Tibial nerve (tissue), 4 donors: ENCODE data around the gene DDX28. TPM values are rescaled to one million over a fixed set of nuclear protein-coding genes. Genes with fewer than 3 reads are reported as not detected.

Experiments used
- DNase-seq, 2 donors: peaks; one replicate each; pipeline ENCODE4 v3.0.0-alpha.2; 2019; ENCODE audit warnings: low spot score in 2 of 2
- H3K27ac ChIP-seq, 4 donors: fragments of 200-600 bp; sonication (generic) in 3 of 4; one replicate each; pipeline ENCODE4 v1.5.1; 2017 to 2019; ENCODE audit warnings: mild to moderate bottlenecking in 1 of 4
- H3K27me3 ChIP-seq, 2 donors: fragments of 200-600 bp; sonication (generic) in 1 of 2; one replicate each; pipeline versions ENCODE4 v1.5.1 to v1.6.0; 2017 to 2019
- H3K36me3 ChIP-seq, 3 donors: fragments of 200-600 bp; sonication (generic); one replicate each; pipeline ENCODE4 v1.5.1; 2018 to 2019
- H3K4me1 ChIP-seq, 4 donors: fragments of 200-600 bp; sonication (generic) in 3 of 4; one replicate each; pipeline ENCODE4 v1.5.1; 2017 to 2019
- H3K4me3 ChIP-seq, 4 donors: fragments of 200-600 bp; sonication (generic) in 3 of 4; one replicate each; pipeline ENCODE4 v1.5.1; 2017 to 2019; ENCODE audit warnings: mild to moderate bottlenecking in 1 of 4, moderate library complexity in 1 of 4
- H3K9me3 ChIP-seq, 4 donors: fragments of 200-600 bp; sonication (generic) in 3 of 4; one replicate each; pipeline ENCODE4 v1.5.1; 2017 to 2019
- EP300 ChIP-seq, 2 donors: sonication (generic); formaldehyde crosslinking; IDR thresholded peaks; one replicate each; pipeline ENCODE4 v1.6.1; 2017; ENCODE audit warnings: antibody characterized with exemption in 2 of 2, mild to moderate bottlenecking in 1 of 2
- POLR2A ChIP-seq, 2 donors: fragments of 450-650 bp; IDR thresholded peaks; one replicate each; pipeline ENCODE4 v1.6.1; 2017; ENCODE audit warnings: antibody characterized with exemption in 2 of 2, mild to moderate bottlenecking in 2 of 2, moderate library complexity in 2 of 2
- WGBS, 2 donors: methylation state at CpG; one replicate each; pipeline ENCODE4 v1.1.5; 2018; 5-methylcytosine and 5-hydroxymethylcytosine counted together
- total RNA-seq, 4 donors: library from RNA; depleted of rRNA; stranded (reverse); fragments of >200 nt; gene quantifications; one replicate each; pipeline ENCODE4 v1.1.0, GENCODE V29; 2016
- TF ChIP-seq, protein P1 (sequence below), 5 experiments: fragments of 200-600 bp in 3 of 5; fragments of 450-650 bp in 2 of 5; sonication (generic) in 3 of 5; IDR thresholded peaks; one replicate each; pipeline ENCODE4 v1.5.1; 2016 to 2019; ENCODE audit warnings: antibody characterized with exemption in 5 of 5, mild to moderate bottlenecking in 3 of 5, moderate library complexity in 2 of 5

The DDX28 gene
- total RNA-seq, 4 donors from 2014 or later: 6.7 to 11.7 (median 10.8) TPM

DNA sequence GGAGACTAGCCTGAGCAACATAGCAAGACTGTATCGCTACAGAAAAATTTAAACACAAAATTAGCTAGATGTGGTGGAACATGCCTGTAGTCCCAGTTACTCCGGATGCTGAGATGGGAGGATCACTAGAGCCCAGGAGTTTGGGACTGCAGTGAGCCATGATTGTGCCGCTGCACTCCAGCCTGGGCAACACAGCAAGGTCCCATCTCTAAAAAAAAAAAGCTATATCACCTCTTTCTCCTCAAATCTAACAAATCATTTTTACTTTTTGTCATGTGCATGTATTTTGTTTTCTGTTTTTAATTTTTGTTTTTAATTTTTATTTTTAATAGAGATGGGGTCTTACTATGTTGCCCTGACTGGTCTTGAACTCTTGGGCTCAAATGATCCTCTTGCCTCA is 6.0 kb upstream of the DDX28 start:
- no peak for DNase-seq
- H3K4me1 ChIP-seq: peaks cover 0 to 11% (median 1%) of the 10 kb centered on the region in 4 donors
- TF ChIP-seq EP300 (IDR thresholded peaks at IDR 0.05): no peak
- no peak overlapping the region for H3K4me3 ChIP-seq
- 90 to 91% methylated on average over 3 of the region's 3 CpGs for WGBS, 2 donors
- H3K9me3 ChIP-seq: no peaks in the 10 kb centered on the region
- no peak overlapping the region for H3K27ac ChIP-seq
- no peaks in the 10 kb centered on the region for H3K27me3 ChIP-seq
- H3K36me3 ChIP-seq: peaks cover 0 to 60% (median 0%) of the 10 kb centered on the region in 3 donors

DNA sequence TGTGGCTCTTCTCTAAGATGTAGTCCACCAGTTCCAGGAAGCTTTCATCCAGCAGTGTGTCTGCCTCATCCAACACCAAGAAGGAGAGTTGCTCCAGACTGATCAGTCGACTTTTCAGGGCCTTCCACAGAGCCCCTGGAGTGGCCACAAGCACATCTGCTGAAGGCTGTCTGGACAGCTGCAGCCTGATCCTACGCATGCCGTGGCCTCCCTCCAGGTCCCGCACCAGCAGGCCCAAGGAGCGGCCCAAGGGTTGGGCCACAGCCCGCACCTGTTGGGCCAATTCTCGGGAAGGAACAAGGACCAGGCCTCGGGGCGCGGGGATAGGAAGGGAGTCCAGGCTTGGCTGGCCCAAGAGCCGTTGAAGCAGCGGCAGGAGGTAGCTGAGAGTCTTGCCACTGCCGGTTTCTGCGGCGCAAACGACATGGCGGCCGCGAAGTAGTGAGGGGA is 729 bp downstream of the DDX28 start:
- 13 to 17% methylated on average over 10 to 19 of the region's 19 CpGs for WGBS, 2 donors
- Histone ChIP-seq H3K9me3 (no peaks in the 10 kb centered on the region), H3K4me3 (peak overlapping the region; percentile 85 to 97 (median 91)), H3K4me1 (peaks cover 0 to 35% (median 16%) of the 10 kb centered on the region in 4 donors), H3K36me3 (peaks cover 0 to 21% (median 0%) of the 10 kb centered on the region in 3 donors), H3K27me3 (no peaks in the 10 kb centered on the region), H3K27ac (peak overlapping the region in 3 of 4 donors; percentile 87 to 90 (median 88))
- TF ChIP-seq POLR2A (IDR thresholded peaks at IDR 0.05) (no peak), EP300 (IDR thresholded peaks at IDR 0.05) (no peak)
- TF ChIP-seq, protein P1, sequence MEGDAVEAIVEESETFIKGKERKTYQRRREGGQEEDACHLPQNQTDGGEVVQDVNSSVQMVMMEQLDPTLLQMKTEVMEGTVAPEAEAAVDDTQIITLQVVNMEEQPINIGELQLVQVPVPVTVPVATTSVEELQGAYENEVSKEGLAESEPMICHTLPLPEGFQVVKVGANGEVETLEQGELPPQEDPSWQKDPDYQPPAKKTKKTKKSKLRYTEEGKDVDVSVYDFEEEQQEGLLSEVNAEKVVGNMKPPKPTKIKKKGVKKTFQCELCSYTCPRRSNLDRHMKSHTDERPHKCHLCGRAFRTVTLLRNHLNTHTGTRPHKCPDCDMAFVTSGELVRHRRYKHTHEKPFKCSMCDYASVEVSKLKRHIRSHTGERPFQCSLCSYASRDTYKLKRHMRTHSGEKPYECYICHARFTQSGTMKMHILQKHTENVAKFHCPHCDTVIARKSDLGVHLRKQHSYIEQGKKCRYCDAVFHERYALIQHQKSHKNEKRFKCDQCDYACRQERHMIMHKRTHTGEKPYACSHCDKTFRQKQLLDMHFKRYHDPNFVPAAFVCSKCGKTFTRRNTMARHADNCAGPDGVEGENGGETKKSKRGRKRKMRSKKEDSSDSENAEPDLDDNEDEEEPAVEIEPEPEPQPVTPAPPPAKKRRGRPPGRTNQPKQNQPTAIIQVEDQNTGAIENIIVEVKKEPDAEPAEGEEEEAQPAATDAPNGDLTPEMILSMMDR (IDR thresholded peaks at IDR 0.05): no peak
- DNase-seq: no peak

DNA sequence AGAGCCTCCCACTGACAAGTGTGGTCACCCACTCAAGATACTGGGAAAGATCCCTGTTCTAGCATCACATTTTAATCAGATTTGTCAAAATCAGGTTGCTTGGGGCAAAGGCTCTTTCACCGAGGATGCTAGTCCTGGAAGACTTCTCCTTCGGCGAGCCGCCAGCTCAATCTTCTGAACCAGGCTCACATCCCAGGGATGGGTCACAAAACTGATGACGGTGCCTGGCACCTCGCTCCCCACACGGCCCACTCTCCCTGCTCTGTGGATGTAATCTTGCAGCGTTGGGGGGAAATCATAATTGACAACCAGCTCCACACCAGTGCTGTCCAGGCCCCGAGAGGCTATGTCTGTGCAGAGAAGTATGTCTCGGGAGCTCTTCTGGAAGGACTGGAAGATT is 1.5 kb downstream of the DDX28 start:
- Histone ChIP-seq H3K4me1 (peaks cover 0 to 35% (median 16%) of the 10 kb centered on the region in 4 donors), H3K27me3 (no peaks in the 10 kb centered on the region), H3K9me3 (no peaks in the 10 kb centered on the region), H3K36me3 (peaks cover 0 to 14% (median 0%) of the 10 kb centered on the region in 3 donors), H3K27ac (no peak overlapping the region), H3K4me3 (no peak overlapping the region)
- TF ChIP-seq POLR2A (IDR thresholded peaks at IDR 0.05) (no peak), EP300 (IDR thresholded peaks at IDR 0.05) (no peak)
- TF ChIP-seq, protein P1 (IDR thresholded peaks at IDR 0.05): no peak
- DNase-seq: no peak
- 91 to 94% methylated on average over 9 to 10 of the region's 10 CpGs for WGBS, 2 donors

DNA sequence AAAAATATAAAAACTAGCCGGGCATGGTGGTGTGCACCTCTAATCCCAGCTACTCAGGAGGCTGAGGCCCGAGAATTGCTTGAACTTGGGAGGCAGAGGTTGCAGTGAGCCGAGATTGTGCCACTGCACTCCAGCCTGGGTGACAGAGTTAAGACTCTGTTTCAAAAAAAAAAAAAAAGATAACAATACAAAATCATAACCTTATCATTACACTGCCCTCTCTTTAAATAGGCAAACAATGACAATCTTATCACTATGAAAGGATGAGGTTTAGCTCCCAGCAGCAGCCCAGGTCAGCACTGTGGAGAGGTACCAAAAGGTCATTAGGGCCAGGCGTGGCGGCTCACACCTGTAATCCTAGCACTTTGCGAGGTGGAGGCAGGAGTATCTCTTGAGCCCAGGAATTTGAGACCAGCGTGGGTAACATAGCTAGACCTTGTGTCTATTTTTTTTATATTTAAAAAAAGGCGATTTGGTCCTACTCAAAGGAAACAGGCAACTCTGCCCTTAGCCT is 3.8 kb downstream of the DDX28 start:
- H3K4me1 ChIP-seq: peaks cover 0 to 26% (median 16%) of the 10 kb centered on the region in 4 donors
- H3K27me3 ChIP-seq: no peaks in the 10 kb centered on the region
- no peak overlapping the region for H3K4me3 ChIP-seq
- no peak for DNase-seq
- no peak overlapping the region for H3K27ac ChIP-seq
- TF ChIP-seq, protein P1 (IDR thresholded peaks at IDR 0.05): no peak
- TF ChIP-seq EP300 (IDR thresholded peaks at IDR 0.05): no peak
- TF ChIP-seq POLR2A (IDR thresholded peaks at IDR 0.05): no peak
- H3K36me3 ChIP-seq: peaks cover 0 to 11% (median 0%) of the 10 kb centered on the region in 3 donors
- H3K9me3 ChIP-seq: no peaks in the 10 kb centered on the region
- WGBS, 2 donors: 69 to 79% methylated on average over 8 of the region's 8 CpGs

DNA sequence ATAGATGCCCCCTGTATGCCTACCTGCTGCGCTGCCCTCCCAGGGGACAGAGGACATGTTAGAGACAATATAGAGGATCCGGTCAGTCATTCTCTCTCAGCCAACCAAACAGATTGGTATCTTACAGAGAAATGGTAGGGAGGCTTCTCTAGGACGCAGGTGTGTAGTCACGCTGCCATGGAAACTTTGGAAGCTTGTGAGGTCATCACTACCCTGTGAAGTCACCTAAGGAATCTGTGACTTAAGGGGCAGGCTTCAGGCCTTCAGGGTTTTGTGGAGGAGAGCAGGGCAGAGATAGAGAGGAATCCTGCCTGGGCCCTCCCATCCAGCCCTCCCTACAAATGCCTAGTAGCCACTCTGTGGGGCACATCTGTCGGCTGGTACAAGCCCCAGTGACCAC is 7.4 kb downstream of the DDX28 start, which contains the start of gene DPEP2NB:
TSS of gene DPEP2NB (minus strand) at position 231 of the 400 bp plus-strand sequence. CDS start at position 90, 141 bp downstream.
- no peak for DNase-seq
- no peak within 1 kb of the TSS for H3K4me3 ChIP-seq
- TF ChIP-seq POLR2A (IDR thresholded peaks at IDR 0.05) (no peak), EP300 (IDR thresholded peaks at IDR 0.05) (no peak)
- TF ChIP-seq, protein P1 (IDR thresholded peaks at IDR 0.05): no peak
- no peaks in the 10 kb centered on the region for H3K36me3 ChIP-seq
- no peaks in the 10 kb centered on the region for H3K27me3 ChIP-seq
- H3K27ac ChIP-seq: no peak within 1 kb of the TSS
- H3K4me1 ChIP-seq: no peaks in the 10 kb centered on the region
- H3K9me3 ChIP-seq: no peaks in the 10 kb centered on the region
- 85 to 90% methylated on average over 5 of the region's 5 CpGs for WGBS, 2 donors
